ENCODE measurements around the gene TCHHL1. TPM values are rescaled to one million over a fixed set of nuclear protein-coding genes. Genes with fewer than 3 reads are reported as not detected.

The TCHHL1 gene
- total and polyA plus RNA-seq, 2 of the 13 experiments (the other 11 are each of a cell fraction or from before 2014, with no cell fraction given) = not detected

GRCh38 chr1:152047730-152048415 is 41.0 kb downstream of the TCHHL1 start (continued):
- no peak; a peak in 1 of 4 replicates for TF ChIP-seq REST (IDR thresholded peaks at IDR 0.05; ENCODE audit: borderline replicate concordance in 1 of 2, low read depth in 1 of 2, low read length in 2 of 2)
- no peak for TF ChIP-seq ZNF460 (CRISPR knock-in tag; IDR thresholded peaks at IDR 0.05; ENCODE audit: borderline replicate concordance)
- TF ChIP-seq ZNF121 (CRISPR knock-in tag; IDR thresholded peaks at IDR 0.05) = no peak
- TF ChIP-seq ZNF780A (CRISPR knock-in tag; IDR thresholded peaks at IDR 0.05) = no peak
- TF ChIP-seq THAP8 (CRISPR knock-in tag; IDR thresholded peaks at IDR 0.05; ENCODE audit: borderline replicate concordance) = no peak
- TF ChIP-seq FOXM1 (CRISPR knock-in tag; IDR thresholded peaks at IDR 0.05) = no peak
- no peak for TF ChIP-seq ELK4 (CRISPR knock-in tag; IDR thresholded peaks at IDR 0.05; ENCODE audit: borderline replicate concordance)
- no peak for TF ChIP-seq ZBTB14 (CRISPR knock-in tag; IDR thresholded peaks at IDR 0.05)
- no peak for TF ChIP-seq RAD21 (CRISPR knock-in tag; IDR thresholded peaks at IDR 0.05)
- TF ChIP-seq ZNF737 (CRISPR knock-in tag; IDR thresholded peaks at IDR 0.05; ENCODE audit: borderline replicate concordance) = no peak
- TF ChIP-seq ATRX (CRISPR knock-in tag; IDR thresholded peaks at IDR 0.05; ENCODE audit: borderline replicate concordance) = no peak
- no peak for TF ChIP-seq IKZF1 (IDR thresholded peaks at IDR 0.05)
- no peak for TF ChIP-seq PRPF4 (IDR thresholded peaks at IDR 0.05; ENCODE audit: low read depth, low read length, poor library complexity, severe bottlenecking)
- no peak for TF ChIP-seq U2AF1 (optimal IDR thresholded peaks at IDR 0.05; ENCODE audit: low read depth, low read length)
- 0 out of 2 replicates have a peak, but pooled peaks have one; percentile 8 for TF ChIP-seq DR1 (CRISPR knock-in tag; IDR thresholded peaks at IDR 0.05)
- TF ChIP-seq GABPA (IDR thresholded peaks at IDR 0.05; ENCODE audit: low read depth, low read length) = peak; percentile 46; the same call in 1 of the 2 replicates
- TF ChIP-seq GABPA (CRISPR knock-in tag; IDR thresholded peaks at IDR 0.05; ENCODE audit: low read depth) = peak; percentile 86
- TF ChIP-seq AHR (CRISPR knock-in tag; IDR thresholded peaks at IDR 0.05) = no peak
- no peak for TF ChIP-seq SMYD3 (CRISPR knock-in tag; IDR thresholded peaks at IDR 0.05)
- peak; percentile 70 for TF ChIP-seq KAT8 (CRISPR knock-in tag; IDR thresholded peaks at IDR 0.05)
- TF ChIP-seq ZNF276 (CRISPR knock-in tag; IDR thresholded peaks at IDR 0.05; ENCODE audit: low read depth) = no peak
- no peak for TF ChIP-seq DNMT1 (CRISPR knock-in tag; IDR thresholded peaks at IDR 0.05)

All from HepG2 (cell line).